ENCODE measurements around the gene UGT1A8.

- no peak for TF ChIP-seq EZH2phosphoT487 (IDR thresholded peaks at IDR 0.05; ENCODE audit: borderline replicate concordance, low read depth)
- TF ChIP-seq POLR2AphosphoS5 (IDR thresholded peaks at IDR 0.05; ENCODE audit: low read depth, low read length): no peak
Observed at GRCh38 chr2:233651430-233651829, 34.0 kb downstream of the UGT1A8 start.

All from SK-N-SH (cell line).